Liver (tissue), 9 donors: Measurements from ENCODE around the gene ZNF821. TPM values are rescaled to one million over a fixed set of nuclear protein-coding genes. Genes with fewer than 3 reads are reported as not detected.

Source experiments
- DNase-seq: peaks from one replicate; pipeline ENCODE4 v3.0.0-alpha.2; 2017; ENCODE audit warnings: low spot score
- H3K27ac ChIP-seq, 2 donors: one replicate each; pipeline ENCODE4 v1.7.0; 2013; ENCODE audit warnings: inconsistent platforms in 2 of 2, low read length in 2 of 2, control low read depth in 1 of 2, low read depth in 1 of 2, mild to moderate bottlenecking in 1 of 2
- H3K27me3 ChIP-seq, 4 donors: one replicate each; pipeline versions ENCODE4 v1.6.1 to v1.7.0; 2013; ENCODE audit warnings: low read length in 3 of 4, inconsistent platforms in 1 of 4, mild to moderate bottlenecking in 1 of 4, moderate library complexity in 1 of 4; ENCODE audit not compliant: control insufficient read depth in 4 of 4, insufficient read depth in 4 of 4
- H3K36me3 ChIP-seq, 4 donors: one replicate each; pipeline versions ENCODE4 v1.6.1 to v1.7.0; 2013; ENCODE audit warnings: low read length in 3 of 4, mild to moderate bottlenecking in 3 of 4, low read depth in 1 of 4, moderate library complexity in 1 of 4; ENCODE audit not compliant: control insufficient read depth in 4 of 4, insufficient read depth in 3 of 4
- H3K4me1 ChIP-seq, 4 donors: one replicate each; pipeline versions ENCODE4 v1.6.1 to v1.7.0; 2013; ENCODE audit warnings: low read length in 3 of 4, mild to moderate bottlenecking in 3 of 4, moderate library complexity in 1 of 4; ENCODE audit not compliant: control insufficient read depth in 4 of 4, insufficient read depth in 4 of 4
- H3K4me3 ChIP-seq, 3 donors: one replicate each; pipeline versions ENCODE4 v1.6.1 to v1.7.0; 2013; ENCODE audit warnings: low read length in 3 of 3, control low read depth in 1 of 3, low read depth in 1 of 3, mild to moderate bottlenecking in 1 of 3
- H3K9ac ChIP-seq, 2 donors: one replicate each; pipeline ENCODE4 v1.7.0; 2013; ENCODE audit warnings: low read length in 2 of 2, mild to moderate bottlenecking in 2 of 2, moderate library complexity in 2 of 2, control low read depth in 1 of 2, low read depth in 1 of 2
- H3K9me3 ChIP-seq, 4 donors: one replicate each; pipeline versions ENCODE4 v1.6.1 to v1.7.0; 2013; ENCODE audit warnings: low read length in 3 of 4; ENCODE audit not compliant: control insufficient read depth in 4 of 4
- ATF3 ChIP-seq: IDR thresholded peaks from 2 replicates; pipeline ENCODE4 v1.6.1; 2016; ENCODE audit warnings: antibody characterized with exemption
- CTCF ChIP-seq: fragments of 150-350 bp; IDR thresholded peaks from 2 replicates; pipeline ENCODE4 v1.5.1; 2017; ENCODE audit warnings: improper control_type of control experiment, low read depth, low read length; ENCODE audit not compliant: missing input control
- EGR1 ChIP-seq, 2 donors: IDR thresholded peaks; 2 replicates each; pipeline ENCODE4 v1.6.1; 2016 to 2018; ENCODE audit warnings: antibody characterized with exemption in 2 of 2, low read depth in 2 of 2
- FOXA1 ChIP-seq: IDR thresholded peaks from 2 replicates; pipeline ENCODE4 v1.6.1; 2016; ENCODE audit warnings: antibody characterized with exemption
- FOXA2 ChIP-seq: IDR thresholded peaks from 2 replicates; pipeline ENCODE4 v1.6.1; 2016; ENCODE audit warnings: antibody characterized with exemption
- HNF4A ChIP-seq, 2 donors: conservative IDR thresholded peaks; 2 replicates each; pipeline ENCODE4 v1.6.1; 2016; ENCODE audit warnings: antibody characterized with exemption in 2 of 2, mild to moderate bottlenecking in 2 of 2
- HNF4G ChIP-seq: IDR thresholded peaks from 2 replicates; pipeline ENCODE4 v1.6.1; 2016; ENCODE audit warnings: antibody characterized with exemption
- JUND ChIP-seq, 2 donors: IDR thresholded peaks; 2 replicates each; pipeline ENCODE4 v1.6.1; 2016; ENCODE audit warnings: antibody characterized with exemption in 2 of 2
- NR2F2 ChIP-seq: IDR thresholded peaks from 2 replicates; pipeline ENCODE4 v1.6.1; 2016; ENCODE audit warnings: antibody characterized with exemption
- RAD21 ChIP-seq, 2 donors: IDR thresholded peaks; 2 replicates each; pipeline ENCODE4 v1.6.1; 2016; ENCODE audit warnings: antibody characterized with exemption in 2 of 2, mild to moderate bottlenecking in 2 of 2
- REST ChIP-seq: IDR thresholded peaks from 2 replicates; pipeline ENCODE4 v1.6.1; 2016; ENCODE audit warnings: antibody characterized with exemption, mild to moderate bottlenecking
- RXRA ChIP-seq, 2 donors: IDR thresholded peaks; 2 replicates each; pipeline ENCODE4 v1.6.1; 2017 to 2018; ENCODE audit warnings: antibody characterized with exemption in 2 of 2, mild to moderate bottlenecking in 1 of 2
- TAF1 ChIP-seq: conservative IDR thresholded peaks from 2 replicates; pipeline ENCODE4 v1.6.1; 2016; ENCODE audit warnings: antibody characterized with exemption, mild to moderate bottlenecking
- YY1 ChIP-seq: IDR thresholded peaks from 2 replicates; pipeline ENCODE4 v1.6.1; 2016; ENCODE audit warnings: antibody characterized with exemption, mild to moderate bottlenecking
- WGBS: extraction: QIAGEN DNeasy Blood & Tissue Kit; methylation state at CpG from one replicate; pipeline ENCODE4 v1.1.7; 2013; 5-methylcytosine and 5-hydroxymethylcytosine counted together
- polyA plus RNA-seq, 2 donors: library from polyadenylated mRNA; stranded (reverse) in 1 of 2; unstranded in 1 of 2; fragments of 200-250 nt in 1 of 2; fragments of >200 nt in 1 of 2; fragmentation: Nextera tagmentation in 1 of 2; extraction: Ambion mirVana in 1 of 2; gene quantifications; one replicate each; pipeline versions ENCODE4 v1.2.1 to v1.2.3, GENCODE V29; 2013 to 2015
- total RNA-seq, 2 donors: library from RNA; depleted of rRNA; stranded (reverse); fragments of >200 nt; gene quantifications; one replicate each; pipeline ENCODE4 v1.2.3, GENCODE V29; 2014
- TF ChIP-seq, protein P1 (sequence below): IDR thresholded peaks from 2 replicates; pipeline ENCODE4 v1.6.1; 2016; ENCODE audit warnings: antibody characterized with exemption
- TF ChIP-seq, protein P2 (sequence below): IDR thresholded peaks from 2 replicates; pipeline ENCODE4 v1.6.1; 2016; ENCODE audit warnings: antibody characterized with exemption
- donor health status: healthy.
- donor health status: healthy.
- donor health status: healthy.
- donor health status: healthy.
- donor health status: healthy.

Gene ZNF821
- total and polyA plus RNA-seq, 4 donors: 1.0 to 3.0 (median 2.0) TPM

GRCh38 chr16:71855937-71856662 is 27.9 kb downstream of the ZNF821 start:
- H3K27me3 ChIP-seq: no peaks in the 10 kb centered on the region
- no peak for DNase-seq
- no peaks in the 10 kb centered on the region for H3K9me3 ChIP-seq
- peaks cover 0 to 4% (median 0%) of the 10 kb centered on the region in 4 donors for H3K4me1 ChIP-seq
- H3K9ac ChIP-seq: no peak overlapping the region
- 89% methylated on average over 5 of the region's 5 CpGs for WGBS
- no peak overlapping the region for H3K27ac ChIP-seq
- peaks cover 0 to 32% (median 8%) of the 10 kb centered on the region in 4 donors for H3K36me3 ChIP-seq
- TF ChIP-seq EGR1 (IDR thresholded peaks at IDR 0.05; ENCODE audit: low read depth in 2 of 2): no peak
- TF ChIP-seq REST: no peak
- no peak for TF ChIP-seq HNF4G
- TF ChIP-seq, protein P1, sequence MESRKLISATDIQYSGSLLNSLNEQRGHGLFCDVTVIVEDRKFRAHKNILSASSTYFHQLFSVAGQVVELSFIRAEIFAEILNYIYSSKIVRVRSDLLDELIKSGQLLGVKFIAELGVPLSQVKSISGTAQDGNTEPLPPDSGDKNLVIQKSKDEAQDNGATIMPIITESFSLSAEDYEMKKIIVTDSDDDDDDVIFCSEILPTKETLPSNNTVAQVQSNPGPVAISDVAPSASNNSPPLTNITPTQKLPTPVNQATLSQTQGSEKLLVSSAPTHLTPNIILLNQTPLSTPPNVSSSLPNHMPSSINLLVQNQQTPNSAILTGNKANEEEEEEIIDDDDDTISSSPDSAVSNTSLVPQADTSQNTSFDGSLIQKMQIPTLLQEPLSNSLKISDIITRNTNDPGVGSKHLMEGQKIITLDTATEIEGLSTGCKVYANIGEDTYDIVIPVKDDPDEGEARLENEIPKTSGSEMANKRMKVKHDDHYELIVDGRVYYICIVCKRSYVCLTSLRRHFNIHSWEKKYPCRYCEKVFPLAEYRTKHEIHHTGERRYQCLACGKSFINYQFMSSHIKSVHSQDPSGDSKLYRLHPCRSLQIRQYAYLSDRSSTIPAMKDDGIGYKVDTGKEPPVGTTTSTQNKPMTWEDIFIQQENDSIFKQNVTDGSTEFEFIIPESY: no peak
- no peak for TF ChIP-seq CTCF
- no peak for TF ChIP-seq JUND (IDR thresholded peaks at IDR 0.05)
- TF ChIP-seq RAD21 (IDR thresholded peaks at IDR 0.05): no peak
- TF ChIP-seq, protein P2, sequence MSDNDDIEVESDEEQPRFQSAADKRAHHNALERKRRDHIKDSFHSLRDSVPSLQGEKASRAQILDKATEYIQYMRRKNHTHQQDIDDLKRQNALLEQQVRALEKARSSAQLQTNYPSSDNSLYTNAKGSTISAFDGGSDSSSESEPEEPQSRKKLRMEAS: no peak
- TF ChIP-seq YY1: no peak
- no peak for TF ChIP-seq NR2F2
- no peak for TF ChIP-seq FOXA1
- TF ChIP-seq HNF4A (conservative IDR thresholded peaks at IDR 0.05): no peak
- no peak for TF ChIP-seq TAF1
- TF ChIP-seq RXRA (IDR thresholded peaks at IDR 0.05): no peak
- no peak for TF ChIP-seq ATF3
- no peak for TF ChIP-seq FOXA2
- no peak overlapping the region for H3K4me3 ChIP-seq
